Fibroblast of pulmonary artery (primary cell): ENCODE results near the gene POLR2F.
A peak's percentile ranks its signal among the peaks of the same experiment; 100 is the strongest.

ENCODE experiments used
- DNase-seq: peaks from one replicate; pipeline ENCODE4 v3.0.0-alpha.2; 2010; ENCODE audit warnings: low read depth
- H3K4me3 ChIP-seq: replicated peaks from 2 replicates; pipeline ENCODE4 v1.5.1; 2011; ENCODE audit warnings: low read depth, mild to moderate bottlenecking, control low read depth, low read length, moderate library complexity
- TF ChIP-seq, protein P1 (sequence below): IDR thresholded peaks from 2 replicates; pipeline ENCODE4 v1.5.1; 2011; ENCODE audit warnings: mild to moderate bottlenecking, control low read depth, low read length, inconsistent platforms; ENCODE audit errors: missing control alignments

The POLR2F gene

GRCh38 chr22:37967147-37967546, 13.6 kb downstream of the POLR2F start:
- TF ChIP-seq, protein P1, sequence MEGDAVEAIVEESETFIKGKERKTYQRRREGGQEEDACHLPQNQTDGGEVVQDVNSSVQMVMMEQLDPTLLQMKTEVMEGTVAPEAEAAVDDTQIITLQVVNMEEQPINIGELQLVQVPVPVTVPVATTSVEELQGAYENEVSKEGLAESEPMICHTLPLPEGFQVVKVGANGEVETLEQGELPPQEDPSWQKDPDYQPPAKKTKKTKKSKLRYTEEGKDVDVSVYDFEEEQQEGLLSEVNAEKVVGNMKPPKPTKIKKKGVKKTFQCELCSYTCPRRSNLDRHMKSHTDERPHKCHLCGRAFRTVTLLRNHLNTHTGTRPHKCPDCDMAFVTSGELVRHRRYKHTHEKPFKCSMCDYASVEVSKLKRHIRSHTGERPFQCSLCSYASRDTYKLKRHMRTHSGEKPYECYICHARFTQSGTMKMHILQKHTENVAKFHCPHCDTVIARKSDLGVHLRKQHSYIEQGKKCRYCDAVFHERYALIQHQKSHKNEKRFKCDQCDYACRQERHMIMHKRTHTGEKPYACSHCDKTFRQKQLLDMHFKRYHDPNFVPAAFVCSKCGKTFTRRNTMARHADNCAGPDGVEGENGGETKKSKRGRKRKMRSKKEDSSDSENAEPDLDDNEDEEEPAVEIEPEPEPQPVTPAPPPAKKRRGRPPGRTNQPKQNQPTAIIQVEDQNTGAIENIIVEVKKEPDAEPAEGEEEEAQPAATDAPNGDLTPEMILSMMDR, result no peak
- H3K4me3 ChIP-seq, result no peak overlapping the region

GRCh38 chr22:37967637-37968451, 14.3 kb downstream of the POLR2F start:
- TF ChIP-seq, protein P1, result no peak
- DNase-seq, result no peak
- no peak overlapping the region for H3K4me3 ChIP-seq

More at GRCh38 chr22:37967147-37967546, 13.6 kb downstream of the POLR2F start:
- peak; percentile 26 for DNase-seq

GRCh38 chr22:37968452-37969251, 15.2 kb downstream of the POLR2F start:
- no peak overlapping the region for H3K4me3 ChIP-seq
- TF ChIP-seq, protein P1, result no peak
- no peak for DNase-seq

DNA sequence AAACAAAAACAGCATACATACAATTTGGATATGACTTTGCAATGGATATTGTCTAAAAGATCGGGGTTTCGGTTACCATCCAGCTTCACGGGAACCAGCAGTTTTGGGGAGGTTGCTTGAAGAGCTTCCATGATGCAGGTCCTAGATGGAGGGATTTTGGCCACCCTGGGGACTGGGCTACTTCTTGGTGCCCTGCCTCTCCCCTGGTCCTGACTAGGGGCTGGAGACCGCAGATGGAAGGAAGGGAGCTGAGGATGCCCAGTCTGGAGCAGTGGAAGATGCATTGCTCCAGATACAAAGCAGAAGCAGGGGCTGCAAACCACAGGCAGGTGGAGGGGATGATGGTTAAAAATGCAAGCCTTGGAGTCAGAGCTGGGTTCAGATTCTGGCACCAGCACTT, 17.4 kb downstream of the POLR2F start:
- TF ChIP-seq, protein P1, result no peak
- H3K4me3 ChIP-seq, result no peak overlapping the region
- no peak for DNase-seq

GRCh38 chr22:37971475-37972434, 18.3 kb downstream of the POLR2F start:
- no peak for DNase-seq
- H3K4me3 ChIP-seq, result no peak overlapping the region
- TF ChIP-seq, protein P1, result no peak

- H3K4me3 ChIP-seq, result no peak overlapping the region
- TF ChIP-seq, protein P1, result no peak
- DNase-seq, result peak; percentile 48
Observed at GRCh38 chr22:37972527-37972926, 19.0 kb downstream of the POLR2F start.
